IMR-90 (cell line): ENCODE results near the gene CLBA1. TPM values are rescaled to one million over a fixed set of nuclear protein-coding genes. Genes with fewer than 3 reads are reported as not detected.
"Not testable (repeated sequence)": the region's sequence is repeated elsewhere in the genome, so short reads cannot be mapped to it uniquely, and the experiment has no call there.

Experiments used
- ATAC-seq: fragments of 200-7000 bp; cut with Tn5 transposase; 2 replicates; pipeline ENCODE4 v1.9.1; 2020; ENCODE audit warnings: low read depth, mild to moderate bottlenecking, moderate library complexity
- BruUV-seq: library from RNA; stranded (reverse); fragments of 400-500 nt; replicated peaks from 2 replicates; lab custom pipeline; 2021; lab: Mats Ljungman, UMichigan
- CTCF ChIA-PET: fragments of 300-600 bp; formaldehyde crosslinking; extraction: SDS; loops from one replicate; lab custom pipeline; 2021; ENCODE audit warnings: antibody characterized with exemption; lab: Yijun Ruan, JAX
- POLR2A ChIA-PET: fragments of 300-600 bp; sonication (Branson Sonifier 250); formaldehyde crosslinking; loops from one replicate; lab custom pipeline; 2022; ENCODE audit warnings: antibody characterized with exemption; ENCODE audit not compliant: unreplicated experiment; lab: Charles Lee
- DNase-seq: peaks from one replicate; pipeline ENCODE4 v3.0.0; 2013
- H2AFZ ChIP-seq: replicated peaks from 2 replicates; pipeline ENCODE3; 2013; ENCODE audit warnings: low read length, mild to moderate bottlenecking; ENCODE audit not compliant: poor library complexity
- H2AK5ac ChIP-seq: 2 replicates; pipeline ENCODE4 v1.6.1; 2013; ENCODE audit warnings: low read depth, low read length, inconsistent platforms
- H2AK9ac ChIP-seq: replicated peaks from 2 replicates; pipeline ENCODE3; 2013; ENCODE audit warnings: mild to moderate bottlenecking, low read depth, low read length, moderate library complexity; ENCODE audit not compliant: poor library complexity
- H2BK120ac ChIP-seq: 2 replicates; pipeline ENCODE4 v1.6.1; 2013; ENCODE audit warnings: low read depth, low read length, inconsistent platforms
- H2BK15ac ChIP-seq: 3 replicates; pipeline ENCODE4 v1.6.1; 2013; ENCODE audit warnings: low read depth, low read length, inconsistent platforms
- H2BK20ac ChIP-seq: 2 replicates; pipeline ENCODE4 v1.6.1; 2013; ENCODE audit warnings: low read depth, mild to moderate bottlenecking, inconsistent platforms, low read length, moderate library complexity
- H2BK5ac ChIP-seq: 2 replicates; pipeline ENCODE4 v1.6.1; 2013; ENCODE audit warnings: mild to moderate bottlenecking, low read depth, low read length, inconsistent platforms; ENCODE audit not compliant: poor library complexity, severe bottlenecking
- H3K14ac ChIP-seq: replicated peaks from 2 replicates; pipeline ENCODE4 v1.6.1; 2013; ENCODE audit warnings: low read depth, low read length, inconsistent platforms
- H3K18ac ChIP-seq: 2 replicates; pipeline ENCODE4 v1.6.1; 2013; ENCODE audit warnings: low read depth, low read length, control low read depth
- H3K23ac ChIP-seq: 2 replicates; pipeline ENCODE4 v1.6.1; 2013; ENCODE audit warnings: low read depth, low read length, inconsistent platforms
- H3K27ac ChIP-seq: 2 replicates; pipeline ENCODE4 v1.5.1; 2013; ENCODE audit warnings: mild to moderate bottlenecking, control low read depth, low read length; ENCODE audit not compliant: insufficient read depth
- H3K27me3 ChIP-seq: 2 replicates; pipeline ENCODE4 v1.6.1; 2013; ENCODE audit warnings: low read length; ENCODE audit not compliant: control insufficient read depth, insufficient read depth
- H3K36me3 ChIP-seq: 2 replicates; pipeline ENCODE4 v1.6.1; 2013; ENCODE audit warnings: low read length, mixed read lengths; ENCODE audit not compliant: control insufficient read depth, insufficient read depth
- H3K4ac ChIP-seq: 2 replicates; pipeline ENCODE4 v1.6.1; 2013; ENCODE audit warnings: low read depth, low read length, inconsistent platforms
- H3K4me1 ChIP-seq: 2 replicates; pipeline ENCODE4 v1.6.1; 2013; ENCODE audit warnings: low read length, mixed read lengths; ENCODE audit not compliant: control insufficient read depth, insufficient read depth
- H3K4me2 ChIP-seq: 2 replicates; pipeline ENCODE4 v1.6.1; 2013; ENCODE audit warnings: low read depth, mild to moderate bottlenecking, control low read depth, low read length, moderate library complexity
- H3K4me3 ChIP-seq: 2 replicates; pipeline ENCODE4 v1.5.1; 2013; ENCODE audit warnings: low read depth, mild to moderate bottlenecking, control low read depth, low read length, moderate library complexity; ENCODE audit not compliant: insufficient read depth
- H3K56ac ChIP-seq: 2 replicates; pipeline ENCODE4 v1.6.1; 2013; ENCODE audit warnings: low read length, inconsistent platforms; ENCODE audit not compliant: insufficient read depth; ENCODE audit errors: extremely low read depth
- H3K79me1 ChIP-seq, 2 experiments: 2 replicates each; pipeline ENCODE4 v1.6.1; 2013; ENCODE audit warnings: low read length in 2 of 2, inconsistent platforms in 1 of 2, low read depth in 1 of 2
- H3K9ac ChIP-seq: 2 replicates; pipeline ENCODE4 v1.6.1; 2013; ENCODE audit warnings: low read depth, low read length, control low read depth
- H3K9me1 ChIP-seq: 2 replicates; pipeline ENCODE4 v1.6.1; 2013; ENCODE audit warnings: low read length, inconsistent platforms; ENCODE audit not compliant: insufficient read depth
- H3K9me3 ChIP-seq: 2 replicates; pipeline ENCODE4 v1.6.1; 2013; ENCODE audit warnings: low read length; ENCODE audit not compliant: control insufficient read depth, insufficient read depth
- H4K20me1 ChIP-seq: 2 replicates; pipeline ENCODE4 v1.6.1; 2013; ENCODE audit warnings: low read length, inconsistent platforms; ENCODE audit not compliant: insufficient read depth
- H4K5ac ChIP-seq: 2 replicates; pipeline ENCODE4 v1.6.1; 2013; ENCODE audit warnings: mild to moderate bottlenecking, low read depth, low read length, control low read depth
- H4K8ac ChIP-seq, 2 experiments: 2 replicates each; pipeline ENCODE4 v1.6.1; 2013; ENCODE audit warnings: low read depth in 2 of 2, low read length in 2 of 2, control low read depth in 1 of 2, inconsistent platforms in 1 of 2
- H4K91ac ChIP-seq: 2 replicates; pipeline ENCODE4 v1.6.1; 2013; ENCODE audit warnings: low read depth, low read length, inconsistent platforms; ENCODE audit not compliant: insufficient read depth
- WGBS, 2 experiments: methylation state at CpG; one replicate each; pipeline versions ENCODE4 v1.1.5 to v1.1.7; 2013; ENCODE audit warnings: missing lambda C conversion rate in 2 of 2; ENCODE audit not compliant: insufficient read length in 1 of 2; ENCODE audit errors: extremely low coverage in 2 of 2; 5-methylcytosine and 5-hydroxymethylcytosine counted together
- dilution Hi-C: fragments of 300-500 bp; cut with HindIII; formaldehyde crosslinking; loops from one replicate; pipeline ENCODE4 v1.14.3; 2018; ENCODE audit warnings: low sequenced_read_pairs; ENCODE audit not compliant: unreplicated experiment
- in situ Hi-C: fragments of 300-500 bp; cut with MboI; formaldehyde crosslinking; loops from 3 replicates; pipeline ENCODE4 v1.14.3; 2019; ENCODE audit warnings: low sequenced_read_pairs, inconsistent platforms, mixed read lengths
- intact Hi-C: fragments of 100-400 bp; cut with micrococcal nuclease; formaldehyde crosslinking; loops from 2 replicates; pipeline ENCODE4 v1.10.0; 2022
- polyA plus RNA-seq, 3 experiments: library from polyadenylated mRNA; depleted of rRNA; stranded (reverse); fragments of >200 nt; gene quantifications; 2 replicates each; pipeline ENCODE4 v1.2.3, GENCODE V29; 2012; ENCODE audit warnings: low replicate concordance in 1 of 3
- total RNA-seq: library from RNA; depleted of rRNA; stranded (reverse); fragments of >200 nt; gene quantifications from 2 replicates; pipeline ENCODE4 v1.2.3, GENCODE V29; 2012

Gene CLBA1
- total and polyA plus RNA-seq, 2 of the 4 experiments (the other 2 are of a cell fraction) = 2.7 to 6.2 TPM

DNA sequence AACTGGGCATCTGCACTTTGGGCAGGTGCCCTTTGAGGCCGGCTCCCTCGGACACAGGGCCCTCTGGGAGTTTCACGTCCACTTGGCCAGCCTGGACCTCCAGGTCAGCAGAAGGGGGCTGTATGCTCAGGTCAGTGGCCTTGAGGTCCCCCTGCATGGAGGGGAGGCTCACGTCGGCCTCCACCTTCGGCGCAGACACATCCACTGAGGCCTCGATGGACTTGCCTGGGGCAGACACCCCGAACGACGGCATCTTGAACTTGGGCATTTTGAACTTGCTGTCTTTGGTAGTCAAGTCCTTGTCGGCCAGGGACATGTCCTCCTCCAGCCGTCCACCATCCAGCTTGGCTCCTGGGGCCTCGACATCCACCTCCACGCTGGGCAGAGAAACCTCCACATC lies 34.9 kb upstream of the CLBA1 start:
- H3K4me1 ChIP-seq, H3K27me3 ChIP-seq, H3K4me2 ChIP-seq, H2BK120ac ChIP-seq, H2BK5ac ChIP-seq, H2AFZ ChIP-seq, H3K14ac ChIP-seq, DNase-seq, intact Hi-C loops, H3K9me3 ChIP-seq, in situ Hi-C loops, H3K4me3 ChIP-seq, H2BK15ac ChIP-seq, POLR2A ChIA-PET, ATAC-seq, H3K36me3 ChIP-seq, H3K9ac ChIP-seq, H3K18ac ChIP-seq, H2AK5ac ChIP-seq, H3K23ac ChIP-seq, CTCF ChIA-PET, H3K79me1 ChIP-seq, H3K27ac ChIP-seq, H4K8ac ChIP-seq, H3K4ac ChIP-seq, H3K9me1 ChIP-seq, H4K20me1 ChIP-seq, H4K5ac ChIP-seq, H4K91ac ChIP-seq, BruUV-seq, dilution Hi-C loops, H2AK9ac ChIP-seq, H2BK20ac ChIP-seq, H3K56ac ChIP-seq: not testable (repeated sequence)
- WGBS, 2 experiments = no CpG with 5 or more reads among the region's 15 CpGs

GRCh38 chr14:104951863-104952657 lies 33.5 kb upstream of the CLBA1 start:
- dilution Hi-C loops, H2AFZ ChIP-seq, H3K4ac ChIP-seq, H3K4me3 ChIP-seq, intact Hi-C loops, H2AK9ac ChIP-seq, H4K20me1 ChIP-seq, POLR2A ChIA-PET, H3K9me3 ChIP-seq, H2BK120ac ChIP-seq, H3K27me3 ChIP-seq, H4K91ac ChIP-seq, H3K4me2 ChIP-seq, CTCF ChIA-PET, BruUV-seq, ATAC-seq, H2BK5ac ChIP-seq, H3K9ac ChIP-seq, H3K4me1 ChIP-seq, H3K9me1 ChIP-seq, H3K18ac ChIP-seq, H2BK15ac ChIP-seq, in situ Hi-C loops, H3K14ac ChIP-seq, H2AK5ac ChIP-seq, H2BK20ac ChIP-seq, H3K56ac ChIP-seq, H4K5ac ChIP-seq, H3K23ac ChIP-seq, DNase-seq, H3K27ac ChIP-seq, H4K8ac ChIP-seq, H3K79me1 ChIP-seq, H3K36me3 ChIP-seq: not testable (repeated sequence)
- WGBS, 2 experiments = 77% methylated on average over 16 of the region's 28 CpGs; no CpG with 5 or more reads in 1 of the 2 experiments
